Naive thymus-derived CD4-positive, alpha-beta T cell (primary cell): ENCODE measurements around the gene ITGA6. TPM values are rescaled to one million over a fixed set of nuclear protein-coding genes. Genes with fewer than 3 reads are reported as not detected.

Experiments
- ATAC-seq: fragments of 150-1000 bp; cut with Tn5 transposase; 2 replicates; pipeline ENCODE4 v1.10.0; 2021; ENCODE audit warnings: mild to moderate bottlenecking, moderate library complexity
- CTCF ChIA-PET: fragments of 350-600 bp; sonication (Branson Sonifier 250); formaldehyde crosslinking; loops from one replicate; lab custom pipeline; 2021; ENCODE audit warnings: antibody characterized with exemption; lab: Charles Lee
- POLR2A ChIA-PET: fragments of 350-600 bp; sonication (Branson Sonifier 250); formaldehyde crosslinking; loops from one replicate; lab custom pipeline; 2021; ENCODE audit warnings: antibody characterized with exemption, inconsistent platforms; lab: Charles Lee
- DNase-seq, 9 donors: peaks; one replicate each; pipeline versions ENCODE4 v3.0.0 to v3.0.0-alpha.2; 2020 to 2022; ENCODE audit warnings: mixed read lengths in 1 of 9
- H3K27ac ChIP-seq: one replicate; pipeline ENCODE4 v1.7.0; 2013; ENCODE audit warnings: mild to moderate bottlenecking, low read depth, low read length, moderate library complexity
- H3K27me3 ChIP-seq, 2 donors: one replicate each; pipeline ENCODE4 v1.7.0; 2013; ENCODE audit warnings: low read length in 2 of 2, mild to moderate bottlenecking in 2 of 2, moderate library complexity in 2 of 2; ENCODE audit not compliant: control insufficient read depth in 2 of 2, insufficient read depth in 2 of 2
- H3K36me3 ChIP-seq, 3 experiments: 1 replicate in 2 of 3; 2 replicates in 1 of 3; pipeline ENCODE4 v1.7.0; 2013; ENCODE audit warnings: low read length in 3 of 3, mild to moderate bottlenecking in 3 of 3, moderate library complexity in 1 of 3; ENCODE audit not compliant: insufficient read depth in 3 of 3, control insufficient read depth in 2 of 3
- H3K4me1 ChIP-seq, 2 donors: one replicate each; pipeline ENCODE4 v1.7.0; 2013; ENCODE audit warnings: low read length in 2 of 2, mild to moderate bottlenecking in 2 of 2, moderate library complexity in 1 of 2; ENCODE audit not compliant: control insufficient read depth in 2 of 2, insufficient read depth in 2 of 2
- H3K4me3 ChIP-seq: 2 replicates; pipeline ENCODE4 v1.7.0; 2013; ENCODE audit warnings: mild to moderate bottlenecking, low read length
- H3K9me3 ChIP-seq, 3 experiments: 1 replicate in 2 of 3; 2 replicates in 1 of 3; pipeline ENCODE4 v1.7.0; 2013; ENCODE audit warnings: low read length in 3 of 3; ENCODE audit not compliant: control insufficient read depth in 2 of 3
- H3K27ac Mint-ChIP-seq, 9 donors: one replicate each; pipeline ENCODE4 v1.8.0; 2020 to 2022; ENCODE audit warnings: mixed read lengths in 9 of 9, mild to moderate bottlenecking in 8 of 9, moderate library complexity in 5 of 9, inconsistent platforms in 2 of 9
- H3K27me3 Mint-ChIP-seq, 5 donors: one replicate each; pipeline ENCODE4 v1.8.0; 2021 to 2022; ENCODE audit warnings: mixed read lengths in 5 of 5, mild to moderate bottlenecking in 1 of 5
- H3K36me3 Mint-ChIP-seq, 5 donors: one replicate each; pipeline ENCODE4 v1.8.0; 2020 to 2022; ENCODE audit warnings: mixed read lengths in 5 of 5, mild to moderate bottlenecking in 3 of 5, inconsistent platforms in 1 of 5
- H3K4me1 Mint-ChIP-seq, 7 donors: one replicate each; pipeline ENCODE4 v1.8.0; 2020 to 2022; ENCODE audit warnings: mixed read lengths in 7 of 7, mild to moderate bottlenecking in 3 of 7, inconsistent platforms in 1 of 7
- H3K4me3 Mint-ChIP-seq, 10 donors: one replicate each; pipeline ENCODE4 v1.8.0; 2020 to 2022; ENCODE audit warnings: mild to moderate bottlenecking in 10 of 10, mixed read lengths in 10 of 10, moderate library complexity in 6 of 10, inconsistent platforms in 2 of 10
- H3K9me3 Mint-ChIP-seq, 11 donors: one replicate each; pipeline ENCODE4 v1.8.0; 2020 to 2022; ENCODE audit warnings: mixed read lengths in 11 of 11, mild to moderate bottlenecking in 4 of 11, inconsistent platforms in 1 of 11, moderate library complexity in 1 of 11
- intact Hi-C, 2 donors: fragments of 100-400 bp; cut with micrococcal nuclease; formaldehyde crosslinking; loops; one replicate each; pipeline ENCODE4 v1.15.1; 2023
- polyA plus RNA-seq, 2 donors: library from polyadenylated mRNA; unstranded; fragments of 300-500 nt; fragmentation: Illumina TruSeq; gene quantifications; one replicate each; pipeline ENCODE4 v1.2.3, GENCODE V29; 2021
- total RNA-seq, 6 experiments: library from RNA in 5 of 6; stranded (reverse) in 5 of 6; gene quantifications; 1 replicate in 5 of 6; 2 replicates in 1 of 6; pipeline ENCODE4 v1.2.3 and lab custom pipeline; 2021 to 2026

ITGA6 gene
- total and polyA plus RNA-seq, 7 experiments from 2014 or later = 13.1 to 179 (median 132) TPM

DNA sequence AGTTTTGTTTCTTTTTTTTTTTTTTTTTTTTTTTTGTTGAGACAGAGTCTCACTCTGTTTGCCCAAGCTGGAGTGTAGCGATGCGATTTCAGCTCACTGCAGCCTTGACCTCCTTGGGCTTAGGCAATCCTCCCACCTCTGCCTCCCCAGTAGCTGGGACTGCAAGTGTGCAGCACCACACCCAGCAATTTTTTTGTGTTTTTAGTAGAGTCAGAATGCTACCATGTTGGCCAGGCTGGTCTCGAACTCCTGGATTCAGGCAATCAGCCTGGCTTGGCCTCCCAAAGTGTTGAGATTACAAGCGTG, 8.2 kb downstream of the ITGA6 start:
- Histone ChIP-seq H3K9me3 (no peaks in the 10 kb centered on the region), H3K27ac (peak overlapping the region; percentile 42), H3K4me1 (peaks cover 67 to 91% of the 10 kb centered on the region in 2 donors), H3K36me3 (no peaks in the 10 kb centered on the region), H3K4me3 (no peak overlapping the region), H3K27me3 (no peaks in the 10 kb centered on the region)
- H3K9me3 Mint-ChIP-seq = peaks cover 0 to 3% (median 0%) of the 10 kb centered on the region in 11 donors
- peaks cover 20 to 50% (median 21%) of the 10 kb centered on the region in 7 donors for H3K4me1 Mint-ChIP-seq
- peak overlapping the region in 3 of 10 donors; percentile 43 to 99 (median 56) for H3K4me3 Mint-ChIP-seq
- intact Hi-C loops = loop anchor here in 1 of 2 donors (2.0 kb wide), 1 partner anchor 15 kb away; no protein-coding TSS in a partner anchor
- ChIA-PET POLR2A (interaction anchor here (1.1 to 28.5 kb wide), 4 partner anchors 9 to 60 kb away, joined by 3 to 862 read pairs (median 8); partner anchors contain the start of gene ITGA6), CTCF (interaction anchor here (26.6 kb wide), 1 partner anchor 27 kb away, joined by 673 read pairs; no protein-coding TSS in a partner anchor)
- no peak for DNase-seq
- ATAC-seq = no peak
- H3K27me3 Mint-ChIP-seq = peaks cover 0 to 27% (median 0%) of the 10 kb centered on the region in 5 donors
- H3K27ac Mint-ChIP-seq = peak overlapping the region in 3 of 9 donors; percentile 71 to 95 (median 88)
- peaks cover 0 to 16% (median 7%) of the 10 kb centered on the region in 5 donors for H3K36me3 Mint-ChIP-seq

DNA sequence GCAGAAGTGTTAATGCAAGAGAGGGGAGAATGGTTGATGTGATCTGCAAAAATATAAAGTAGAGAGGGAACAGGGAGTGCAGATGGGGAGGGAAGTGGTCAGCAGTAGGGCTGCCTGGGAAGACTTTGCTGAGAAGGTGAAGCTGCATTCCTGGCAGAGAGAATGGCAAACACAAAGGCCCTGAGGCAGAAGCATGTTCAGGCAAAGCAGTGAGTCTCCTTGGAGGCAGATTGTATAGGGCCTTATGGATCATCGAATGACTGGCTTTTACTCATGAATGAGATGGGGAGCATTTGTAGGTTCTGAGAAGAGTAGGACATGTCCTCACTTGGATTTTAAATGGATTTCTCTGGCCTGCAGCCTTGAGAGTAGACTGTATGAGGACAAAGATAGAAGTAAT, 9.5 kb downstream of the ITGA6 start:
- Histone ChIP-seq H3K36me3 (no peaks in the 10 kb centered on the region), H3K4me3 (no peak overlapping the region), H3K9me3 (no peaks in the 10 kb centered on the region), H3K27ac (peak overlapping the region; percentile 63), H3K4me1 (peaks cover 80 to 97% of the 10 kb centered on the region in 2 donors), H3K27me3 (no peaks in the 10 kb centered on the region)
- Mint-ChIP-seq H3K36me3 (peaks cover 0 to 16% (median 7%) of the 10 kb centered on the region in 5 donors), H3K4me3 (no peak overlapping the region), H3K4me1 (peaks cover 30 to 54% (median 32%) of the 10 kb centered on the region in 7 donors), H3K27me3 (peaks cover 0 to 16% (median 0%) of the 10 kb centered on the region in 5 donors), H3K9me3 (peaks cover 0 to 3% (median 0%) of the 10 kb centered on the region in 11 donors), H3K27ac (no peak overlapping the region)
- POLR2A ChIA-PET = interaction anchor here (1.1 to 33.2 kb wide), 5 partner anchors 2 to 58 kb away, joined by 3 to 862 read pairs (median 11); partner anchors contain the start of gene ITGA6
- intact Hi-C loops = loop anchor here (1.0 kb wide), 2 partner anchors 8 to 9 kb away; no protein-coding TSS in a partner anchor
- DNase-seq (no peak), ATAC-seq (no peak)
- CTCF ChIA-PET = interaction anchor here (0.6 to 26.6 kb wide), 3 partner anchors 6 to 25 kb away, joined by 3 to 673 read pairs (median 115); partner anchors contain the start of gene ITGA6

DNA sequence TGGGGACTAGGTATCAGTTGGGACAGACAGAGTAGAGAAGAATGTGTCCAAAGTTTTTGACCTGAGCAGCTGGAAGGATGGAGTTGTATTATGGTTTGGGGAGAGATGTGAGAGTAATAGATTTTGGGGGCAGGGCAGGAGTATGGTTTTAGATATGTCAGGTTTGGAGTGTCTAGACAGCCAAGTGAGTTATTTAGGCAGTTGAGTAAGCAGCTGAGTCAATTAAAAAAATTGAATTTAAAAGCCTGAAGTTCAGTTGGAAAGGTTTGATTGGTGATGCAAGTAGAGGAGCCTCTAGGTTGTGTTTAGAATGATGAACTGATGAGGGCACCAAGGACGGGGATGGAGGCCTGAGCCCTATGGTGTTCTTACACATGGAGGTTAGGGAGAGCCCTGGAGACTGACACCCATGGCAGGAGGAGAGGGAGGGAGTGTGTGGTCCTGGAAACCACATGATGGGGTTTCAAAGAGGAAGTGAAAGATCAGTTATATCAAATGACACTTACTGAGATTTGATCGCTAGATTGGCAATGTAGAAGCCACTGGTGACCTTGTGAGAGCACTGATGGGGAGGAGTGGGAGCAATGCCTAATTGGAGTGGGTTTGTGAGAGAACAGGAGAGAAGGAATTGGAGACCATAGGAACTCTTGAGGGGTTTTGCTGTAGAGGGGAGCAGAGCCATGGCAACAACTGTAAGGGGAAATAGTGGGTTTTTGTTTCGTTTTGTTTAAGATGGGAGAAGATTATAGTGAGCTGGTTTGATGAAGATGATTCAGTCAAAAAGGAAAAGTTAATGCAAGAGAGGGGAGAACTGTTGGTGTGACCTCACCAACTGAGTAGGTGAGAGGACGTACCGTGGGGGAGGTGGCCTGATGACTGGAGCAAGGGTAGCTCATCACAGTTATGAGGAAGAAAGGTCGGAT, 10.3 kb downstream of the ITGA6 start:
- ATAC-seq (peak; percentile 46), DNase-seq (peak in 5 of 9 donors; percentile 35 to 51 (median 36))
- peaks cover 35 to 58% (median 39%) of the 10 kb centered on the region in 7 donors for H3K4me1 Mint-ChIP-seq
- H3K4me3 ChIP-seq = peak overlapping the region; percentile 32
- H3K27me3 Mint-ChIP-seq = peaks cover 0 to 17% (median 0%) of the 10 kb centered on the region in 5 donors
- H3K9me3 ChIP-seq = no peaks in the 10 kb centered on the region
- H3K4me3 Mint-ChIP-seq = no peak overlapping the region
- H3K9me3 Mint-ChIP-seq = peaks cover 0 to 3% (median 0%) of the 10 kb centered on the region in 11 donors
- POLR2A ChIA-PET = interaction anchor here (28.5 to 33.2 kb wide), 2 partner anchors 3 to 16 kb away, joined by 862 read pairs; partner anchors contain the start of gene ITGA6
- peaks cover 82 to 97% of the 10 kb centered on the region in 2 donors for H3K4me1 ChIP-seq
- H3K27ac Mint-ChIP-seq = no peak overlapping the region
- peak overlapping the region; percentile 63 for H3K27ac ChIP-seq
- no peaks in the 10 kb centered on the region for H3K36me3 ChIP-seq
- CTCF ChIA-PET = interaction anchor here (9.0 to 26.6 kb wide), 2 partner anchors 7 to 24 kb away, joined by 115 to 673 read pairs; partner anchors contain the start of gene ITGA6
- H3K36me3 Mint-ChIP-seq = peaks cover 0 to 12% (median 6%) of the 10 kb centered on the region in 5 donors
- H3K27me3 ChIP-seq = no peaks in the 10 kb centered on the region
- intact Hi-C loops = loop anchor here (1.0 kb wide), 2 partner anchors 8 to 9 kb away; no protein-coding TSS in a partner anchor

DNA sequence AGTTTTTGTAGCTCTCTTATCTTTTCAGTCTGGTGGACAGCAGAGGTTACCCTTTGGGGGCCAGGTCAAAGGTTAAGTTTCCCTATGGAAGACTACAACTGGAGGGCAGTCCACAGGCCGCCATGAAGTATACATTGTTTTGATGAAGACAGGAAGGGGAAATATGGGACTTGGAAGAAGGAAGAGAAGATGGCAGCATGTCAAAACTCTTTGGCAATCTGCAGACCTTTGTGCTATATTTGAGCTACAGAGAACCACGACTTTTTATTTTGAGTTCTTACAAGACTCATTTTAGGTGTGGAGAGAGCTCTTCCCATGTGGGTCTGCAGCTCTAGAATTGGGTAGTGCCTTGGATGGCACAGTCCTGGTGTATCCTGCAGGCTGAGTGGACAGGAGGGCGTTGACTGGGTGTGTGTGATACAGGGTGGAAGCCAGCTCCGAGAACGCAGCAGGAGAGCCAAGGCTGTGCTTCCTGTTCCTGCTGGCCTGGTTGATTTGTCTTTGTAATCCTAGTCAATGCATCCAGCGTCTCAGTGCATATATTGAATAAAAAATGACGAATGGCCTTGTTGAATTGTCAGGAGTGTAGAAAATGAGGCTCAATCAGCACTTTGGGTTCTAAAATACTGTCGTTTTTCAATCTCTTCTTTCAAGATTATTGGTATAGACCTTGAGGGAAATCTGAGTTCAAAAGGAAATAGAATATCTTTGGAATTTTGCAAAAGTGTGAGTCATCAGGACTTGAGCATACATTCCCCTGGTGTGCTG, 11.5 kb downstream of the ITGA6 start:
- H3K27me3 Mint-ChIP-seq = peaks cover 0 to 24% (median 0%) of the 10 kb centered on the region in 5 donors
- Histone ChIP-seq H3K9me3 (no peaks in the 10 kb centered on the region), H3K27ac (peak overlapping the region; percentile 63), H3K4me1 (peaks cover 85 to 91% of the 10 kb centered on the region in 2 donors), H3K36me3 (no peaks in the 10 kb centered on the region), H3K27me3 (no peaks in the 10 kb centered on the region), H3K4me3 (peak overlapping the region; percentile 32)
- H3K4me3 Mint-ChIP-seq = peak overlapping the region in 7 of 10 donors; percentile 15 to 81 (median 71)
- H3K36me3 Mint-ChIP-seq = peaks cover 0 to 8% (median 6%) of the 10 kb centered on the region in 5 donors
- intact Hi-C loops = no loop called here
- CTCF ChIA-PET = interaction anchor here (1.0 to 26.6 kb wide), 3 partner anchors 8 to 23 kb away, joined by 4 to 673 read pairs (median 115); partner anchors contain the start of gene ITGA6
- peaks cover 0 to 2% (median 0%) of the 10 kb centered on the region in 11 donors for H3K9me3 Mint-ChIP-seq
- ATAC-seq (no peak), DNase-seq (no peak)
- H3K27ac Mint-ChIP-seq = peak overlapping the region in 5 of 9 donors; percentile 65 to 86 (median 76)
- POLR2A ChIA-PET = interaction anchor here (28.5 to 33.2 kb wide), 2 partner anchors 4 to 14 kb away, joined by 862 read pairs; partner anchors contain the start of gene ITGA6
- peaks cover 35 to 54% (median 51%) of the 10 kb centered on the region in 7 donors for H3K4me1 Mint-ChIP-seq

DNA sequence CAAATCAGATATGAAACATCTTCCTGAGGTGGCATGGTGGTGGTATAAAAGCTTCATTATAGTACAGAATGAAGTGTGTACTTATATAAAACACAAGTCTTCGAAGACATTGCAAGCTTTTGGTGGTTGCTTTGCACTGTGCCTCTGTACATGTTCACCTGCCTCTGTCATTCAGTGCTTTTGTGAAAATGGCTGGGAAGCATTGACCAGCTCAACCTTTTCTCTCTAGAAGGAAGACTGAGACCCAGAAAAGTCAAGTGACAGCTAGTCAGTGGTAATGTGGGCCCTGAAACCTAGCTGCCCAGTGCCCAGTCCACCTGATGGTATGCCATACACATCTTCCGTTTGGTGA, 12.1 kb downstream of the ITGA6 start:
- Mint-ChIP-seq H3K4me3 (peak overlapping the region in 6 of 10 donors; percentile 20 to 81 (median 72)), H3K4me1 (peaks cover 34 to 58% (median 55%) of the 10 kb centered on the region in 7 donors), H3K27ac (peak overlapping the region in 5 of 9 donors; percentile 63 to 84 (median 73))

More for the DNA sequence above, 12.1 kb downstream of the ITGA6 start:
- Mint-ChIP-seq H3K36me3 (peaks cover 0 to 10% (median 7%) of the 10 kb centered on the region in 5 donors), H3K9me3 (peaks cover 0 to 2% (median 0%) of the 10 kb centered on the region in 11 donors), H3K27me3 (peaks cover 0 to 28% (median 0%) of the 10 kb centered on the region in 5 donors)
- intact Hi-C loops = no loop called here
- H3K9me3 ChIP-seq = no peaks in the 10 kb centered on the region
- POLR2A ChIA-PET = interaction anchor here (0.9 to 33.2 kb wide), 3 partner anchors 5 to 35 kb away, joined by 3 to 862 read pairs (median 862); partner anchors contain the start of gene ITGA6
- no peak overlapping the region for H3K4me3 ChIP-seq
- no peaks in the 10 kb centered on the region for H3K27me3 ChIP-seq
- CTCF ChIA-PET = interaction anchor here (0.5 to 26.6 kb wide), 6 partner anchors 9 to 1510 kb away, joined by 3 to 673 read pairs (median 4); partner anchors contain the start of gene ITGA6
- DNase-seq (no peak), ATAC-seq (no peak)
- H3K27ac ChIP-seq = no peak overlapping the region
- no peaks in the 10 kb centered on the region for H3K36me3 ChIP-seq
- peaks cover 80 to 90% of the 10 kb centered on the region in 2 donors for H3K4me1 ChIP-seq
